WTC11 (cell line): Measurements from ENCODE around the gene ZBTB20. TPM values are rescaled to one million over a fixed set of nuclear protein-coding genes. Genes with fewer than 3 reads are reported as not detected.

Experiments used
- ATAC-seq: fragments of 200-7000 bp; cut with Tn5 transposase; 2 replicates; pipeline ENCODE4 v1.10.0; 2021; ENCODE audit warnings: mild to moderate bottlenecking, moderate library complexity
- CTCF ChIA-PET: fragments of 300-600 bp; sonication (Branson Sonifier 250); formaldehyde crosslinking; loops from one replicate; lab custom pipeline; 2021; ENCODE audit warnings: antibody characterized with exemption; lab: Charles Lee
- POLR2A ChIA-PET: fragments of 350-600 bp; sonication (Branson Sonifier 250); formaldehyde crosslinking; loops from one replicate; lab custom pipeline; 2021; ENCODE audit warnings: antibody characterized with exemption; lab: Charles Lee
- DNase-seq: peaks from one replicate; pipeline ENCODE4 v3.0.0; 2021; ENCODE audit warnings: low spot score
- H3K27ac Mint-ChIP-seq: 2 replicates; pipeline ENCODE4 v1.8.0; 2021; ENCODE audit warnings: mixed read lengths
- H3K27me3 Mint-ChIP-seq: 2 replicates; pipeline ENCODE4 v1.8.0; 2021; ENCODE audit warnings: low read depth, mild to moderate bottlenecking, moderate library complexity, mixed read lengths
- H3K36me3 Mint-ChIP-seq: 2 replicates; pipeline ENCODE4 v1.8.0; 2021; ENCODE audit warnings: mixed read lengths
- H3K4me1 Mint-ChIP-seq: 2 replicates; pipeline ENCODE4 v1.8.0; 2022; ENCODE audit warnings: mixed read lengths
- H3K4me3 Mint-ChIP-seq: 2 replicates; pipeline ENCODE4 v1.8.0; 2021; ENCODE audit warnings: mild to moderate bottlenecking, moderate library complexity, mixed read lengths
- H3K9me3 Mint-ChIP-seq: 2 replicates; pipeline ENCODE4 v1.8.0; 2021; ENCODE audit warnings: mixed read lengths
- AR ChIP-seq: fragments of 250-450 bp; sonication (Bioruptor Pico); IDR thresholded peaks from 2 replicates; pipeline ENCODE4 v1.9.0; 2021; ENCODE audit warnings: mild to moderate bottlenecking
- ATF1 ChIP-seq: sonication (generic); formaldehyde crosslinking; IDR thresholded peaks from 2 replicates; pipeline ENCODE4 v1.8.1; 2023; ENCODE audit warnings: mild to moderate bottlenecking, moderate library complexity, missing genetic modification reagents
- CREB1 ChIP-seq: sonication (generic); formaldehyde crosslinking; IDR thresholded peaks from 2 replicates; pipeline ENCODE4 v1.8.0; 2023; ENCODE audit warnings: mild to moderate bottlenecking, missing genetic modification reagents
- CREM ChIP-seq: sonication (generic); formaldehyde crosslinking; IDR thresholded peaks from 2 replicates; pipeline ENCODE4 v1.8.1; 2022; ENCODE audit warnings: mild to moderate bottlenecking, missing genetic modification reagents, moderate library complexity
- FOXJ3 ChIP-seq: sonication (generic); formaldehyde crosslinking; IDR thresholded peaks from 2 replicates; pipeline ENCODE4 v1.9.0; 2021; ENCODE audit warnings: missing genetic modification reagents, mild to moderate bottlenecking, borderline replicate concordance
- FOXK1 ChIP-seq: sonication (generic); formaldehyde crosslinking; IDR thresholded peaks from 2 replicates; pipeline ENCODE4 v1.8.0; 2022; ENCODE audit warnings: mild to moderate bottlenecking, moderate library complexity, missing genetic modification reagents
- FOXP4 ChIP-seq: sonication (generic); formaldehyde crosslinking; IDR thresholded peaks from 2 replicates; pipeline ENCODE4 v1.8.0; 2022; ENCODE audit warnings: mild to moderate bottlenecking, missing genetic modification reagents
- IRF1 ChIP-seq: sonication (generic); formaldehyde crosslinking; IDR thresholded peaks from 2 replicates; pipeline ENCODE4 v1.8.0; 2023; ENCODE audit warnings: missing genetic modification reagents
- NR1H2 ChIP-seq: sonication (generic); formaldehyde crosslinking; IDR thresholded peaks from 2 replicates; pipeline ENCODE4 v1.9.0; 2021; ENCODE audit warnings: mild to moderate bottlenecking, moderate library complexity, missing genetic modification reagents
- PRDM15 ChIP-seq: sonication (generic); formaldehyde crosslinking; IDR thresholded peaks from 2 replicates; pipeline ENCODE4 v1.8.0; 2022; ENCODE audit warnings: missing genetic modification reagents
- PRRX2 ChIP-seq: fragments of 250-450 bp; sonication (Bioruptor Pico); IDR thresholded peaks from 2 replicates; pipeline ENCODE4 v1.8.0; 2021; ENCODE audit warnings: mild to moderate bottlenecking
- SMAD4 ChIP-seq: sonication (generic); formaldehyde crosslinking; IDR thresholded peaks from 2 replicates; pipeline ENCODE4 v1.8.0; 2022; ENCODE audit warnings: mild to moderate bottlenecking, missing genetic modification reagents
- ZBTB43 ChIP-seq: sonication (generic); formaldehyde crosslinking; IDR thresholded peaks from 2 replicates; pipeline ENCODE4 v1.8.1; 2023; ENCODE audit warnings: mild to moderate bottlenecking, missing genetic modification reagents
- ZMAT4 ChIP-seq: fragments of 250-450 bp; sonication (Bioruptor Pico); IDR thresholded peaks from 2 replicates; pipeline ENCODE4 v1.9.0; 2021; ENCODE audit warnings: mild to moderate bottlenecking
- ZNF416 ChIP-seq: fragments of 250-450 bp; sonication (Bioruptor Pico); IDR thresholded peaks from 2 replicates; pipeline ENCODE4 v1.9.0; 2021; ENCODE audit warnings: mild to moderate bottlenecking, inconsistent platforms
- total RNA-seq: library from RNA; stranded (reverse); gene quantifications from 3 replicates; pipeline ENCODE4 v1.2.3, GENCODE V29; 2021

Gene ZBTB20
- total RNA-seq, 1 experiment from 2014 or later = 1.5 TPM

GRCh38 chr3:115165701-115166100 lies 18.6 kb upstream of the ZBTB20 start (continued):
- TF ChIP-seq ZMAT4 (CRISPR knock-in tag) = no peak

- no peak overlapping the region for H3K27ac Mint-ChIP-seq
- no peak for TF ChIP-seq FOXK1
- no peak for ATAC-seq
- ChIA-PET CTCF (no interaction called here), POLR2A (no interaction called here)
- H3K36me3 Mint-ChIP-seq = no peaks in the 10 kb centered on the region
- H3K4me3 Mint-ChIP-seq = no peak overlapping the region
- no peaks in the 10 kb centered on the region for H3K27me3 Mint-ChIP-seq
- peaks cover 10% of the 10 kb centered on the region for H3K4me1 Mint-ChIP-seq
- DNase-seq = no peak
- no peaks in the 10 kb centered on the region for H3K9me3 Mint-ChIP-seq
Observed at GRCh38 chr3:115165266-115165665, 18.2 kb upstream of the ZBTB20 start.

GRCh38 chr3:115164374-115165221 lies 17.5 kb upstream of the ZBTB20 start:
- ATAC-seq (no peak), DNase-seq (no peak)
- ChIA-PET CTCF (no interaction called here), POLR2A (no interaction called here)
- H3K4me1 Mint-ChIP-seq = peaks cover 10% of the 10 kb centered on the region
- TF ChIP-seq CREB1 = no peak
- no peak for TF ChIP-seq PRRX2 (CRISPR knock-in tag)
- TF ChIP-seq FOXP4 = no peak
- TF ChIP-seq ATF1 (CRISPR knock-in tag) = no peak
- TF ChIP-seq, all 79 proteins: peak for 0
- Mint-ChIP-seq H3K27me3 (no peaks in the 10 kb centered on the region), H3K27ac (no peak overlapping the region), H3K9me3 (no peaks in the 10 kb centered on the region), H3K4me3 (no peak overlapping the region), H3K36me3 (no peaks in the 10 kb centered on the region)

- CTCF ChIA-PET = no interaction called here
- TF ChIP-seq PRDM15 (no peak), NR1H2 (CRISPR knock-in tag) (no peak), AR (CRISPR knock-in tag) (no peak), SMAD4 (CRISPR knock-in tag) (no peak), CREB1 (no peak), CREM (CRISPR knock-in tag) (no peak), ATF1 (CRISPR knock-in tag) (no peak), ZBTB43 (CRISPR knock-in tag) (no peak), FOXJ3 (no peak), ZNF416 (CRISPR knock-in tag) (no peak), IRF1 (CRISPR knock-in tag) (no peak)
- Mint-ChIP-seq H3K9me3 (peaks cover 16% of the 10 kb centered on the region), H3K4me3 (no peak overlapping the region), H3K4me1 (peaks cover 10% of the 10 kb centered on the region), H3K27ac (no peak overlapping the region), H3K36me3 (peaks cover 15% of the 10 kb centered on the region), H3K27me3 (no peaks in the 10 kb centered on the region)
- POLR2A ChIA-PET = no interaction called here
- DNase-seq = no peak
- ATAC-seq = no peak
Observed at GRCh38 chr3:115162759-115163158, 15.7 kb upstream of the ZBTB20 start.
